Measurements from ENCODE around the gene INTS11. TPM values are rescaled to one million over a fixed set of nuclear protein-coding genes. Genes with fewer than 3 reads are reported as not detected.

The INTS11 gene
- total RNA-seq, 1 donor from 2014 or later, result 106 TPM

- Mint-ChIP-seq H3K36me3 (ENCODE audit: unreplicated experiment) (peaks cover 4% of the 10 kb centered on the region), H3K27ac (ENCODE audit: unreplicated experiment) (peak overlapping the region; percentile 90), H3K4me1 (ENCODE audit: unreplicated experiment) (peaks cover 65% of the 10 kb centered on the region), H3K9me3 (ENCODE audit: unreplicated experiment) (no peaks in the 10 kb centered on the region), H3K4me3 (ENCODE audit: unreplicated experiment) (peak overlapping the region; percentile 90), H3K27me3 (ENCODE audit: unreplicated experiment) (no peaks in the 10 kb centered on the region)
- DNase-seq (ENCODE audit: extremely low spot score, unreplicated experiment), result no peak
- no peak for TF ChIP-seq CTCF (IDR thresholded peaks at IDR 0.05)
These were observed 33.5 kb upstream of the INTS11 start for GRCh38 chr1:1357871-1358432.

GRCh38 chr1:1356796-1357401, 32.4 kb upstream of the INTS11 start:
- TF ChIP-seq CTCF (IDR thresholded peaks at IDR 0.05), result no peak
- DNase-seq (ENCODE audit: extremely low spot score, unreplicated experiment), result no peak
- H3K36me3 Mint-ChIP-seq (ENCODE audit: unreplicated experiment), result peaks cover 9% of the 10 kb centered on the region
- H3K9me3 Mint-ChIP-seq (ENCODE audit: unreplicated experiment), result no peaks in the 10 kb centered on the region
- peaks cover 70% of the 10 kb centered on the region for H3K4me1 Mint-ChIP-seq (ENCODE audit: unreplicated experiment)
- H3K4me3 Mint-ChIP-seq (ENCODE audit: unreplicated experiment), result peak overlapping the region; percentile 90
- peak overlapping the region; percentile 90 for H3K27ac Mint-ChIP-seq (ENCODE audit: unreplicated experiment)
- H3K27me3 Mint-ChIP-seq (ENCODE audit: unreplicated experiment), result no peaks in the 10 kb centered on the region

- no peaks in the 10 kb centered on the region for H3K9me3 Mint-ChIP-seq (ENCODE audit: unreplicated experiment)
- no peak for TF ChIP-seq CTCF (IDR thresholded peaks at IDR 0.05)
- no peak for DNase-seq (ENCODE audit: extremely low spot score, unreplicated experiment)
- peaks cover 69% of the 10 kb centered on the region for H3K4me1 Mint-ChIP-seq (ENCODE audit: unreplicated experiment)
- H3K36me3 Mint-ChIP-seq (ENCODE audit: unreplicated experiment), result peaks cover 9% of the 10 kb centered on the region
- H3K27me3 Mint-ChIP-seq (ENCODE audit: unreplicated experiment), result no peaks in the 10 kb centered on the region
- H3K27ac Mint-ChIP-seq (ENCODE audit: unreplicated experiment), result peak overlapping the region; percentile 90
- H3K4me3 Mint-ChIP-seq (ENCODE audit: unreplicated experiment), result peak overlapping the region; percentile 90
These were observed 31.8 kb upstream of the INTS11 start for GRCh38 chr1:1356166-1356795.

GRCh38 chr1:1355416-1355815, 31.0 kb upstream of the INTS11 start:
- H3K27me3 Mint-ChIP-seq (ENCODE audit: unreplicated experiment), result no peaks in the 10 kb centered on the region
- H3K9me3 Mint-ChIP-seq (ENCODE audit: unreplicated experiment), result no peaks in the 10 kb centered on the region
- DNase-seq (ENCODE audit: extremely low spot score, unreplicated experiment), result no peak
- H3K36me3 Mint-ChIP-seq (ENCODE audit: unreplicated experiment), result peaks cover 9% of the 10 kb centered on the region
- H3K4me3 Mint-ChIP-seq (ENCODE audit: unreplicated experiment), result no peak overlapping the region
- no peak overlapping the region for H3K27ac Mint-ChIP-seq (ENCODE audit: unreplicated experiment)
- H3K4me1 Mint-ChIP-seq (ENCODE audit: unreplicated experiment), result peaks cover 61% of the 10 kb centered on the region
- no peak for TF ChIP-seq CTCF (IDR thresholded peaks at IDR 0.05)
